CD14-positive monocyte (primary cell): Measurements from ENCODE around the gene PTGDR. TPM values are rescaled to one million over a fixed set of nuclear protein-coding genes. Genes with fewer than 3 reads are reported as not detected.

ENCODE experiments used
- DNase-seq, 3 donors: peaks; one replicate each; pipeline ENCODE4 v3.0.0-alpha.2; 2011 to 2022
- H2AFZ ChIP-seq: 2 replicates; pipeline ENCODE4 v1.6.0; 2012; ENCODE audit warnings: mild to moderate bottlenecking, low read depth, low read length, inconsistent platforms; ENCODE audit not compliant: insufficient read depth, poor library complexity, severe bottlenecking
- H3K27ac ChIP-seq, 2 donors: 1 replicate in 1 of 2; 2 replicates in 1 of 2; pipeline ENCODE4 v1.5.1; 2012 to 2013; ENCODE audit warnings: low read length in 2 of 2, control low read depth in 1 of 2, inconsistent platforms in 1 of 2, low read depth in 1 of 2, mild to moderate bottlenecking in 1 of 2
- H3K27me3 ChIP-seq, 2 donors: one replicate each; pipeline versions ENCODE4 v1.6.0 to v1.6.1; 2011 to 2013; ENCODE audit warnings: low read length in 2 of 2; ENCODE audit not compliant: control insufficient read depth in 2 of 2, insufficient read depth in 2 of 2
- H3K36me3 ChIP-seq, 2 donors: replicated peaks in 1 of 2; 1 replicate in 1 of 2; 2 replicates in 1 of 2; pipeline versions ENCODE4 v1.5.1 to v1.6.1; 2012 to 2013; ENCODE audit warnings: low read length in 2 of 2, control low read depth in 1 of 2, inconsistent platforms in 1 of 2, mild to moderate bottlenecking in 1 of 2; ENCODE audit not compliant: insufficient read depth in 2 of 2, control insufficient read depth in 1 of 2
- H3K4me1 ChIP-seq, 2 donors: 1 replicate in 1 of 2; 2 replicates in 1 of 2; pipeline versions ENCODE4 v1.5.1 to v1.6.1; 2012 to 2013; ENCODE audit warnings: low read length in 2 of 2, control low read depth in 1 of 2, inconsistent platforms in 1 of 2, mild to moderate bottlenecking in 1 of 2, moderate library complexity in 1 of 2; ENCODE audit not compliant: insufficient read depth in 2 of 2, control insufficient read depth in 1 of 2
- H3K4me2 ChIP-seq: replicated peaks from 2 replicates; pipeline ENCODE3; 2012; ENCODE audit warnings: low read length, moderate library complexity, mild to moderate bottlenecking; ENCODE audit not compliant: poor library complexity, severe bottlenecking; ENCODE audit errors: extremely low read depth
- H3K4me3 ChIP-seq, 3 experiments: fragments of 200-600 bp in 1 of 3; sonication (generic) in 1 of 3; replicated peaks in 1 of 3; 1 replicate in 2 of 3; 2 replicates in 1 of 3; pipeline ENCODE4 v1.5.1; 2011 to 2013; ENCODE audit warnings: low read length in 3 of 3, mild to moderate bottlenecking in 3 of 3, control low read depth in 2 of 3, low read depth in 2 of 3, inconsistent platforms in 1 of 3, moderate library complexity in 1 of 3
- H3K79me2 ChIP-seq: 2 replicates; pipeline ENCODE4 v1.6.0; 2012; ENCODE audit warnings: mild to moderate bottlenecking, control low read depth, inconsistent platforms, low read length, moderate library complexity; ENCODE audit not compliant: insufficient read depth
- H3K9ac ChIP-seq: 2 replicates; pipeline ENCODE4 v1.6.0; 2017; ENCODE audit warnings: low read length, mild to moderate bottlenecking; ENCODE audit not compliant: insufficient read depth, poor library complexity, severe bottlenecking
- H3K9me3 ChIP-seq, 2 donors: replicated peaks in 1 of 2; 1 replicate in 1 of 2; 2 replicates in 1 of 2; pipeline versions ENCODE4 v1.5.1 to v1.6.1; 2012 to 2013; ENCODE audit warnings: low read length in 2 of 2, control low read depth in 1 of 2; ENCODE audit not compliant: control insufficient read depth in 1 of 2, insufficient read depth in 1 of 2
- H4K20me1 ChIP-seq: 2 replicates; pipeline ENCODE4 v1.6.0; 2012; ENCODE audit warnings: mild to moderate bottlenecking, low read length, control low read depth, moderate library complexity; ENCODE audit not compliant: insufficient read depth
- H3K27ac Mint-ChIP-seq, 7 donors: one replicate each; pipeline ENCODE4 v1.8.0; 2020; ENCODE audit warnings: mild to moderate bottlenecking in 7 of 7, mixed read lengths in 7 of 7, moderate library complexity in 6 of 7, inconsistent platforms in 2 of 7
- H3K27me3 Mint-ChIP-seq, 3 donors: one replicate each; pipeline ENCODE4 v1.8.0; 2021 to 2022; ENCODE audit warnings: low read depth in 3 of 3, mild to moderate bottlenecking in 3 of 3, mixed read lengths in 3 of 3, moderate library complexity in 3 of 3, inconsistent platforms in 1 of 3
- H3K36me3 Mint-ChIP-seq, 2 donors: one replicate each; pipeline ENCODE4 v1.8.0; 2020; ENCODE audit warnings: mixed read lengths in 2 of 2, inconsistent platforms in 1 of 2, mild to moderate bottlenecking in 1 of 2
- H3K4me1 Mint-ChIP-seq: one replicate; pipeline ENCODE4 v1.8.0; 2020; ENCODE audit warnings: mild to moderate bottlenecking, mixed read lengths
- H3K4me3 Mint-ChIP-seq, 2 donors: one replicate each; pipeline ENCODE4 v1.8.0; 2020; ENCODE audit warnings: mild to moderate bottlenecking in 2 of 2, mixed read lengths in 2 of 2, moderate library complexity in 1 of 2
- H3K9me3 Mint-ChIP-seq, 7 donors: one replicate each; pipeline ENCODE4 v1.8.0; 2020 to 2022; ENCODE audit warnings: mixed read lengths in 7 of 7, mild to moderate bottlenecking in 6 of 7, moderate library complexity in 6 of 7, inconsistent platforms in 2 of 7
- WGBS: methylation state at CpG from one replicate; pipeline ENCODE4 v1.1.5; 2013; ENCODE audit warnings: missing lambda C conversion rate; ENCODE audit not compliant: insufficient coverage; 5-methylcytosine and 5-hydroxymethylcytosine counted together
- intact Hi-C, 2 donors: fragments of 100-400 bp; cut with micrococcal nuclease; formaldehyde crosslinking; loops; one replicate each; pipeline versions ENCODE4 v1.15.0 to v1.15.1; 2023
- polyA plus RNA-seq, 3 donors: library from polyadenylated mRNA; depleted of rRNA in 1 of 3; unstranded in 2 of 3; stranded (reverse) in 1 of 3; fragments of 300-500 nt in 2 of 3; fragments of >200 nt in 1 of 3; fragmentation: Illumina TruSeq in 2 of 3; gene quantifications; 1 replicate in 2 of 3; 2 replicates in 1 of 3; pipeline ENCODE4 v1.2.3, GENCODE V29; 2012 to 2021
- TF ChIP-seq, protein P1 (sequence below): fragments of 200-600 bp; IDR thresholded peaks from one replicate; pipeline ENCODE4 v1.8.0; 2022; ENCODE audit warnings: antibody characterized with exemption, mild to moderate bottlenecking

Gene PTGDR
- polyA plus RNA-seq, 3 donors: not detected

DNA sequence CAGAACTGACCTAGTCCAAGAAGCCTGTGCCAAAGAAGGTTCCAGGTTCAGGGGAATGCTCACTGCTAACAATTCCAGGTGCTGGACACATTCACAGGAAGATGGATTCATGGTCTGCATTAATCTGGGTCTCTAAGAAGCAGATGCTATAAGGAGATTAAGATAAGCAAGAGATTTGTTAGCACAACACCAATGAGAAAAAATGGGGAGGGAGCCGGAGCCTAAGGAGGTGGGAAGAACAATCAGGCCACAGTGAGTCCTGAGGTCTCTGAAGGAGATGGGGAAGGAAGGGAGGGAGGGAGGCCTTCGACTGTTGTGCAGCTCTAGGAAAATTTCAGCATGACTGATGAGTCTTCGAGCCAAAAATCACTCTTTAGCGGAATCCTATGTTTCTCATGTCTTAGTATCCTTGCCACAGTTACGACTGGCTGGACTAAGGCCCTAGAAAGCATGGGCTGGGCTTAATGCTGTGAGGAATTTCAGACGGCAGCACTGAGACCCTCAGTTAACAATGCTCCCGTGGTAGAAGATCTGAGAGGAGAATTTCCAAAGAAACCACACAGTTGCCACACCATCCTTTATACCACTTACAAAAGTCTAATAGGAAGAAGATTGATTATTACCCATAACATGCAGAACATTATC is 31.5 kb upstream of the PTGDR start:
- no peaks in the 10 kb centered on the region for H4K20me1 ChIP-seq
- intact Hi-C loops: no loop called here
- H3K4me3 ChIP-seq: no peak overlapping the region
- TF ChIP-seq, protein P1, sequence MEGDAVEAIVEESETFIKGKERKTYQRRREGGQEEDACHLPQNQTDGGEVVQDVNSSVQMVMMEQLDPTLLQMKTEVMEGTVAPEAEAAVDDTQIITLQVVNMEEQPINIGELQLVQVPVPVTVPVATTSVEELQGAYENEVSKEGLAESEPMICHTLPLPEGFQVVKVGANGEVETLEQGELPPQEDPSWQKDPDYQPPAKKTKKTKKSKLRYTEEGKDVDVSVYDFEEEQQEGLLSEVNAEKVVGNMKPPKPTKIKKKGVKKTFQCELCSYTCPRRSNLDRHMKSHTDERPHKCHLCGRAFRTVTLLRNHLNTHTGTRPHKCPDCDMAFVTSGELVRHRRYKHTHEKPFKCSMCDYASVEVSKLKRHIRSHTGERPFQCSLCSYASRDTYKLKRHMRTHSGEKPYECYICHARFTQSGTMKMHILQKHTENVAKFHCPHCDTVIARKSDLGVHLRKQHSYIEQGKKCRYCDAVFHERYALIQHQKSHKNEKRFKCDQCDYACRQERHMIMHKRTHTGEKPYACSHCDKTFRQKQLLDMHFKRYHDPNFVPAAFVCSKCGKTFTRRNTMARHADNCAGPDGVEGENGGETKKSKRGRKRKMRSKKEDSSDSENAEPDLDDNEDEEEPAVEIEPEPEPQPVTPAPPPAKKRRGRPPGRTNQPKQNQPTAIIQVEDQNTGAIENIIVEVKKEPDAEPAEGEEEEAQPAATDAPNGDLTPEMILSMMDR: no peak
- DNase-seq: no peak
- 44% methylated on average over 4 of the region's 7 CpGs for WGBS
- peaks cover 9 to 10% of the 10 kb centered on the region in 2 donors for H3K4me1 ChIP-seq
- H3K27me3 ChIP-seq: no peaks in the 10 kb centered on the region
- no peak overlapping the region for H3K27ac ChIP-seq
- no peak overlapping the region for H3K27ac Mint-ChIP-seq
- no peak overlapping the region for H3K9ac ChIP-seq
- H3K36me3 ChIP-seq: no peaks in the 10 kb centered on the region
- peaks cover 21% of the 10 kb centered on the region for H3K4me1 Mint-ChIP-seq
- no peaks in the 10 kb centered on the region for H3K9me3 ChIP-seq
- H2AFZ ChIP-seq: no peak overlapping the region
- peaks cover 0 to 1% (median 0%) of the 10 kb centered on the region in 7 donors for H3K9me3 Mint-ChIP-seq
- peaks cover 0 to 6% (median 3%) of the 10 kb centered on the region in 3 donors for H3K27me3 Mint-ChIP-seq
- H3K4me3 Mint-ChIP-seq: no peak overlapping the region
- no peak overlapping the region for H3K4me2 ChIP-seq
- H3K79me2 ChIP-seq: no peaks in the 10 kb centered on the region
- H3K36me3 Mint-ChIP-seq: no peaks in the 10 kb centered on the region

- intact Hi-C loops: no loop called here
- Mint-ChIP-seq H3K27ac (no peak overlapping the region), H3K36me3 (no peaks in the 10 kb centered on the region), H3K27me3 (peaks cover 0 to 9% (median 2%) of the 10 kb centered on the region in 3 donors), H3K4me1 (peaks cover 22% of the 10 kb centered on the region), H3K4me3 (no peak overlapping the region), H3K9me3 (peaks cover 0 to 1% (median 0%) of the 10 kb centered on the region in 7 donors)
- H3K27ac ChIP-seq: no peak overlapping the region
- no peak overlapping the region for H3K4me2 ChIP-seq
- H4K20me1 ChIP-seq: no peaks in the 10 kb centered on the region
- H3K4me1 ChIP-seq: peaks cover 9 to 10% of the 10 kb centered on the region in 2 donors
- no peak overlapping the region for H3K4me3 ChIP-seq
- WGBS: no CpG with 5 or more reads among the region's 1 CpG
- TF ChIP-seq, protein P1: no peak
- H3K9me3 ChIP-seq: no peaks in the 10 kb centered on the region
- DNase-seq: no peak
- H3K9ac ChIP-seq: no peak overlapping the region
- H2AFZ ChIP-seq: no peak overlapping the region
- H3K79me2 ChIP-seq: no peaks in the 10 kb centered on the region
- H3K36me3 ChIP-seq: no peaks in the 10 kb centered on the region
- H3K27me3 ChIP-seq: no peaks in the 10 kb centered on the region
Observed at GRCh38 chr14:52238682-52239081, 28.8 kb upstream of the PTGDR start.
